LNCaP clone FGC (cell line): Measurements from ENCODE around the gene RAB44.

ENCODE experiments used
- DNase-seq: peaks from one replicate; pipeline ENCODE4 v3.0.0-alpha.2; 2011; ENCODE audit warnings: low read depth
- H3K4me3 ChIP-seq: 2 replicates; pipeline ENCODE4 v1.5.1; 2011; ENCODE audit warnings: mild to moderate bottlenecking, low read depth, low read length, control low read depth
- CTCF ChIP-seq: IDR thresholded peaks from 2 replicates; pipeline ENCODE4 v1.5.1; 2012; ENCODE audit warnings: mild to moderate bottlenecking; ENCODE audit not compliant: control insufficient read depth, insufficient read depth; ENCODE audit errors: extremely low read depth

RAB44 gene

GRCh38 chr6:36715469-36715868 is 17.8 kb downstream of the RAB44 start:
- no peak overlapping the region for H3K4me3 ChIP-seq
- no peak for TF ChIP-seq CTCF
- DNase-seq, result no peak

- no peak overlapping the region for H3K4me3 ChIP-seq
- DNase-seq, result no peak
- TF ChIP-seq CTCF, result no peak
Measured at GRCh38 chr6:36716476-36717093, 19.0 kb downstream of the RAB44 start.

GRCh38 chr6:36717231-36717825 is 19.7 kb downstream of the RAB44 start:
- TF ChIP-seq CTCF, result no peak
- H3K4me3 ChIP-seq, result no peak overlapping the region
- DNase-seq, result no peak

GRCh38 chr6:36717871-36718540 is 20.4 kb downstream of the RAB44 start:
- no peak overlapping the region for H3K4me3 ChIP-seq
- TF ChIP-seq CTCF, result no peak

GRCh38 chr6:36718560-36718959 is 20.9 kb downstream of the RAB44 start:
- TF ChIP-seq CTCF, result no peak
- no peak for DNase-seq

More at GRCh38 chr6:36717871-36718540, 20.4 kb downstream of the RAB44 start:
- DNase-seq, result no peak

GRCh38 chr6:36719126-36719525 is 21.5 kb downstream of the RAB44 start:
- no peak for TF ChIP-seq CTCF
- no peak for DNase-seq
- H3K4me3 ChIP-seq, result no peak overlapping the region

More at GRCh38 chr6:36718560-36718959, 20.9 kb downstream of the RAB44 start:
- H3K4me3 ChIP-seq, result no peak overlapping the region
